K562 (cell line): ENCODE measurements around the gene DPH5. TPM values are rescaled to one million over a fixed set of nuclear protein-coding genes. Genes with fewer than 3 reads are reported as not detected.

Source experiments
- ATF7 ChIP-seq: fragments of 450-650 bp; IDR thresholded peaks from 2 replicates; pipeline ENCODE4 v1.7.1; 2014; ENCODE audit warnings: mild to moderate bottlenecking, moderate library complexity
- E2F3 ChIP-seq: fragments of 250-450 bp; sonication (Bioruptor Pico); IDR thresholded peaks from 2 replicates; pipeline ENCODE4 v1.4.0; 2020; ENCODE audit warnings: mild to moderate bottlenecking
- EHMT2 ChIP-seq: fragments of 450-650 bp; IDR thresholded peaks from 2 replicates; pipeline ENCODE4 v1.6.1; 2018; ENCODE audit warnings: antibody characterized with exemption
- ESRRB ChIP-seq: fragments of 250-450 bp; sonication (Bioruptor Pico); IDR thresholded peaks from 2 replicates; pipeline ENCODE4 v1.5.0; 2020; ENCODE audit warnings: mild to moderate bottlenecking, moderate library complexity, borderline replicate concordance
- FOXO4 ChIP-seq: fragments of 450-650 bp; formaldehyde crosslinking; IDR thresholded peaks from 2 replicates; pipeline ENCODE4 v1.4.0; 2020; ENCODE audit warnings: mild to moderate bottlenecking, moderate library complexity
- HNRNPK ChIP-seq: fragments of 200-400 bp; formaldehyde crosslinking; IDR thresholded peaks from one replicate; pipeline ENCODE4 v1.6.1; 2018; ENCODE audit warnings: mild to moderate bottlenecking, low read depth, low read length; ENCODE audit not compliant: poor library complexity, severe bottlenecking
- NEUROD1 ChIP-seq: fragments of 150-350 bp; IDR thresholded peaks from 2 replicates; pipeline ENCODE4 v1.6.1; 2014; ENCODE audit warnings: borderline replicate concordance, low read length, low read depth; ENCODE audit not compliant: partially characterized antibody
- NR2F6 ChIP-seq: fragments of 450-650 bp; formaldehyde crosslinking; IDR thresholded peaks from 2 replicates; pipeline ENCODE4 v1.4.0; 2020; ENCODE audit warnings: mild to moderate bottlenecking
- PBX2 ChIP-seq, 2 experiments: IDR thresholded peaks in 1 of 2; conservative IDR thresholded peaks in 1 of 2; 2 replicates each; pipeline ENCODE4 v1.6.1; 2016; ENCODE audit warnings: low read depth in 2 of 2, mild to moderate bottlenecking in 1 of 2, missing compliant biosample characterization in 1 of 2, missing genetic modification characterization in 1 of 2, moderate library complexity in 1 of 2
- PRMT5 ChIP-seq: sonication (generic); formaldehyde crosslinking; IDR thresholded peaks from 2 replicates; pipeline ENCODE4 v1.5.0; 2020; ENCODE audit warnings: missing genetic modification reagents
- RAD51 ChIP-seq: fragments of 450-650 bp; IDR thresholded peaks from 2 replicates; pipeline ENCODE4 v1.7.1; 2016; ENCODE audit warnings: low read depth, mild to moderate bottlenecking, borderline replicate concordance
- RBM34 ChIP-seq: fragments of 200-400 bp; formaldehyde crosslinking; IDR thresholded peaks from 2 replicates; pipeline ENCODE4 v1.6.1; 2018; ENCODE audit warnings: low read length, borderline replicate concordance; ENCODE audit not compliant: insufficient read depth
- STAT5A ChIP-seq: IDR thresholded peaks from 2 replicates; pipeline ENCODE4 v1.6.1; 2012; ENCODE audit warnings: low read length, inconsistent platforms, borderline replicate concordance
- YY1 ChIP-seq, 3 experiments: IDR thresholded peaks; 2 replicates each; pipeline ENCODE4 v1.6.1; 2011; ENCODE audit warnings: low read length in 2 of 3, mild to moderate bottlenecking in 2 of 3, moderate library complexity in 2 of 3, borderline replicate concordance in 1 of 3, control low read depth in 1 of 3, low read depth in 1 of 3; ENCODE audit not compliant: insufficient read depth in 3 of 3, insufficient replicate concordance in 2 of 3, control insufficient read depth in 1 of 3, insufficient read length in 1 of 3; ENCODE audit errors: extremely low read depth in 1 of 3
- ZFPM2 ChIP-seq: fragments of 250-450 bp; sonication (Bioruptor Pico); IDR thresholded peaks from 2 replicates; pipeline ENCODE4 v1.5.1; 2022; ENCODE audit warnings: mild to moderate bottlenecking
- polyA plus RNA-seq, 8 experiments: library from polyadenylated mRNA; depleted of rRNA in 4 of 8; stranded (reverse) in 5 of 8; unstranded in 3 of 8; fragments of >200 nt; fragmentation: Nextera tagmentation in 2 of 8; fragmentation: Illumina TruSeq in 1 of 8; extraction: Ambion mirVana in 2 of 8; extraction: Trizol in 1 of 8; gene quantifications; 2 replicates each; pipeline versions ENCODE4 v1.2.1 to v1.2.3, GENCODE V29; 2011 to 2014; ENCODE audit warnings: inconsistent platforms in 1 of 8, missing spikeins in 1 of 8
- total RNA-seq, 7 experiments: library from RNA; depleted of rRNA in 6 of 7; stranded (reverse); fragments of >200 nt in 6 of 7; fragmentation: Illumina TruSeq in 2 of 7; extraction: Trizol in 2 of 7; gene quantifications; 2 replicates each; pipeline versions ENCODE4 v1.2.1 to v1.2.3, GENCODE V29; 2011 to 2021; ENCODE audit warnings: low replicate concordance in 1 of 7

Gene DPH5
- total and polyA plus RNA-seq, 9 of the 15 experiments (the other 6 are each of a cell fraction or from before 2014, with no cell fraction given), result 37.6 to 159 (median 89.7) TPM

- TF ChIP-seq FOXO4 (CRISPR knock-in tag) (no peak), ATF7 (peak; percentile 73; the same call in 1 of the 2 replicates), ESRRB (CRISPR knock-in tag) (no peak), YY1 (IDR thresholded peaks at IDR 0.05; ENCODE audit: borderline replicate concordance in 1 of 3, control insufficient read depth in 1 of 3, extremely low read depth in 1 of 3, insufficient read depth in 3 of 3, insufficient read length in 1 of 3, insufficient replicate concordance in 2 of 3, low read depth in 1 of 3, low read length in 2 of 3) (no peak), PBX2 (CRISPR knock-in tag; IDR thresholded peaks at IDR 0.05; ENCODE audit: low read depth) (no peak), PBX2 (tag; conservative IDR thresholded peaks at IDR 0.05; ENCODE audit: low read depth) (peak; percentile 84), E2F3 (CRISPR knock-in tag) (no peak), RAD51 (peak; percentile 15; the same call in 1 of the 2 replicates), NR2F6 (CRISPR knock-in tag) (no peak), PRMT5 (CRISPR knock-in tag) (no peak), ZFPM2 (CRISPR knock-in tag) (no peak), HNRNPK (no peak), EHMT2 (peak; percentile 59; the same call in 1 of the 2 replicates), STAT5A (peak; percentile 72; the same call in 1 of the 2 replicates), RBM34 (no peak), NEUROD1 (no peak)
Observed at GRCh38 chr1:101071470-101071891, 45.9 kb upstream of the DPH5 start (continued).
